IPS-18a (cell line): ENCODE data around the gene RNF41.
"Not testable (repeated sequence)": the region's sequence is repeated elsewhere in the genome, so short reads cannot be mapped to it uniquely, and the experiment has no call there.

Source experiments
- H3K27ac ChIP-seq: one replicate; pipeline ENCODE4 v1.5.1; 2013; ENCODE audit warnings: low read length
- H3K27me3 ChIP-seq: one replicate; pipeline ENCODE4 v1.6.1; 2013; ENCODE audit warnings: mild to moderate bottlenecking, low read length; ENCODE audit not compliant: control insufficient read depth, insufficient read depth
- H3K36me3 ChIP-seq: one replicate; pipeline ENCODE4 v1.6.1; 2013; ENCODE audit warnings: low read depth, low read length; ENCODE audit not compliant: control insufficient read depth
- H3K4me1 ChIP-seq: one replicate; pipeline ENCODE4 v1.6.1; 2013; ENCODE audit warnings: low read depth, low read length; ENCODE audit not compliant: control insufficient read depth
- H3K4me3 ChIP-seq: one replicate; pipeline ENCODE4 v1.5.1; 2013; ENCODE audit warnings: low read length
- H3K9ac ChIP-seq: one replicate; pipeline ENCODE4 v1.6.1; 2013; ENCODE audit warnings: mild to moderate bottlenecking, low read length, moderate library complexity
- H3K9me3 ChIP-seq: one replicate; pipeline ENCODE4 v1.6.1; 2013; ENCODE audit warnings: low read depth, low read length; ENCODE audit not compliant: control insufficient read depth

The RNF41 gene

GRCh38 chr12:56221757-56222530 lies at the start of gene RNF41:
RNF41 (minus strand) TSS chr12:56221922; CDS start chr12:56214047, 7,875 bp downstream.
- H3K4me1 ChIP-seq, result peaks cover 17% of the 10 kb centered on the region
- H3K4me3 ChIP-seq, result peak within 1 kb of the TSS; percentile 94
- no peaks in the 10 kb centered on the region for H3K9me3 ChIP-seq
- H3K27ac ChIP-seq, result peak within 1 kb of the TSS; percentile 89
- no peaks in the 10 kb centered on the region for H3K27me3 ChIP-seq
- no peaks in the 10 kb centered on the region for H3K36me3 ChIP-seq
- H3K9ac ChIP-seq, result peak within 1 kb of the TSS; percentile 91

GRCh38 chr12:56271031-56271430 lies 49.3 kb upstream of the RNF41 start:
- peaks cover 3% of the 10 kb centered on the region for H3K4me1 ChIP-seq
- H3K27me3 ChIP-seq, result no peaks in the 10 kb centered on the region
- no peak overlapping the region for H3K27ac ChIP-seq
- no peak overlapping the region for H3K9ac ChIP-seq
- no peaks in the 10 kb centered on the region for H3K9me3 ChIP-seq
- no peak overlapping the region for H3K4me3 ChIP-seq
- H3K36me3 ChIP-seq, result peaks cover 55% of the 10 kb centered on the region

GRCh38 chr12:56267443-56268071 lies 45.8 kb upstream of the RNF41 start:
- peak overlapping the region; percentile 71 for H3K9ac ChIP-seq
- peak overlapping the region; percentile 83 for H3K4me3 ChIP-seq
- H3K27ac ChIP-seq, result no peak overlapping the region
- no peaks in the 10 kb centered on the region for H3K9me3 ChIP-seq
- peaks cover 3% of the 10 kb centered on the region for H3K4me1 ChIP-seq
- H3K27me3 ChIP-seq, result no peaks in the 10 kb centered on the region
- H3K36me3 ChIP-seq, result peaks cover 23% of the 10 kb centered on the region

- H3K4me3 ChIP-seq, result peak within 1 kb of the TSS; percentile 83
- H3K27me3 ChIP-seq, result no peaks in the 10 kb centered on the region
- peaks cover 3% of the 10 kb centered on the region for H3K4me1 ChIP-seq
- peak within 1 kb of the TSS; percentile 71 for H3K9ac ChIP-seq
- H3K27ac ChIP-seq, result peak within 1 kb of the TSS; percentile 51
- H3K9me3 ChIP-seq, result no peaks in the 10 kb centered on the region
- peaks cover 17% of the 10 kb centered on the region for H3K36me3 ChIP-seq
Measured at GRCh38 chr12:56266693-56267442, 45.1 kb upstream of the RNF41 start, which contains the start of gene COQ10A. COQ10A (plus strand) TSS chr12:56266942; CDS start chr12:56267119, 177 bp downstream.

GRCh38 chr12:56266068-56266692 lies 44.5 kb upstream of the RNF41 start:
- not testable (repeated sequence) for H3K9me3 ChIP-seq, H3K4me1 ChIP-seq, H3K27me3 ChIP-seq
- peak overlapping the region; percentile 51 for H3K27ac ChIP-seq
- H3K36me3 ChIP-seq, result peaks cover 12% of the 10 kb centered on the region
- peak overlapping the region; percentile 71 for H3K9ac ChIP-seq
- H3K4me3 ChIP-seq, result peak overlapping the region; percentile 83

- H3K9me3 ChIP-seq, H3K27me3 ChIP-seq, H3K4me3 ChIP-seq, H3K36me3 ChIP-seq, H3K9ac ChIP-seq, H3K4me1 ChIP-seq, H3K27ac ChIP-seq: not testable (repeated sequence)
Measured at GRCh38 chr12:56262955-56263354, 41.2 kb upstream of the RNF41 start.

GRCh38 chr12:56261503-56262232 lies 39.9 kb upstream of the RNF41 start:
- no peaks in the 10 kb centered on the region for H3K27me3 ChIP-seq
- no peaks in the 10 kb centered on the region for H3K36me3 ChIP-seq
- H3K4me3 ChIP-seq, result no peak overlapping the region
- no peak overlapping the region for H3K9ac ChIP-seq
- peaks cover 11% of the 10 kb centered on the region for H3K4me1 ChIP-seq
- no peak overlapping the region for H3K27ac ChIP-seq
- no peaks in the 10 kb centered on the region for H3K9me3 ChIP-seq

GRCh38 chr12:56260921-56261320 lies 39.2 kb upstream of the RNF41 start:
- Histone ChIP-seq H3K4me3 (no peak overlapping the region), H3K27ac (no peak overlapping the region)

GRCh38 chr12:56260380-56260779 lies 38.7 kb upstream of the RNF41 start:
- H3K27me3 ChIP-seq, result no peaks in the 10 kb centered on the region
- H3K36me3 ChIP-seq, result peaks cover 6% of the 10 kb centered on the region
- H3K9ac ChIP-seq, result no peak overlapping the region
- H3K4me1 ChIP-seq, result peaks cover 17% of the 10 kb centered on the region
- H3K27ac ChIP-seq, result no peak overlapping the region
- no peaks in the 10 kb centered on the region for H3K9me3 ChIP-seq
- H3K4me3 ChIP-seq, result no peak overlapping the region

More at GRCh38 chr12:56260921-56261320, 39.2 kb upstream of the RNF41 start:
- Histone ChIP-seq H3K27me3 (no peaks in the 10 kb centered on the region), H3K36me3 (peaks cover under 1% of the 10 kb centered on the region), H3K9ac (no peak overlapping the region), H3K4me1 (peaks cover 17% of the 10 kb centered on the region), H3K9me3 (no peaks in the 10 kb centered on the region)

GRCh38 chr12:56258820-56259183 lies 37.1 kb upstream of the RNF41 start:
- H3K4me3 ChIP-seq, result peak overlapping the region; percentile 95
- H3K9ac ChIP-seq, result peak overlapping the region; percentile 75
- no peaks in the 10 kb centered on the region for H3K9me3 ChIP-seq
- peaks cover 17% of the 10 kb centered on the region for H3K4me1 ChIP-seq
- H3K36me3 ChIP-seq, result peaks cover 19% of the 10 kb centered on the region
- H3K27me3 ChIP-seq, result no peaks in the 10 kb centered on the region
- H3K27ac ChIP-seq, result peak overlapping the region; percentile 74
